Activated naive CD8-positive, alpha-beta T cell treated with anti-CD3 and anti-CD28 coated beads for 36 hours (primary cell): Measurements from ENCODE around the gene SNAPC3. TPM values are rescaled to one million over a fixed set of nuclear protein-coding genes. Genes with fewer than 3 reads are reported as not detected.
"Not testable (repeated sequence)": the region's sequence is repeated elsewhere in the genome, so short reads cannot be mapped to it uniquely, and the experiment has no call there.

ENCODE experiments used
- DNase-seq: peaks from one replicate; pipeline ENCODE4 v3.0.0; 2021
- H3K27ac Mint-ChIP-seq: one replicate; pipeline ENCODE4 v1.8.0; 2022; ENCODE audit warnings: mild to moderate bottlenecking, moderate library complexity, mixed read lengths
- H3K27me3 Mint-ChIP-seq: one replicate; pipeline ENCODE4 v1.8.0; 2022; ENCODE audit warnings: mild to moderate bottlenecking, mixed read lengths
- H3K36me3 Mint-ChIP-seq: one replicate; pipeline ENCODE4 v1.8.0; 2021; ENCODE audit warnings: mild to moderate bottlenecking, mixed read lengths
- H3K4me1 Mint-ChIP-seq: one replicate; pipeline ENCODE4 v1.8.0; 2021; ENCODE audit warnings: mixed read lengths
- H3K4me3 Mint-ChIP-seq: one replicate; pipeline ENCODE4 v1.8.0; 2022; ENCODE audit warnings: mild to moderate bottlenecking, moderate library complexity, mixed read lengths
- H3K9me3 Mint-ChIP-seq: one replicate; pipeline ENCODE4 v1.8.0; 2022; ENCODE audit warnings: mixed read lengths
- total RNA-seq, 2 experiments: library from RNA; stranded (reverse); gene quantifications; one replicate each; pipeline ENCODE4 v1.2.3, GENCODE V29; 2021

Gene SNAPC3
- total RNA-seq, 2 experiments from 2014 or later, result 20.4 to 22.8 TPM

DNA sequence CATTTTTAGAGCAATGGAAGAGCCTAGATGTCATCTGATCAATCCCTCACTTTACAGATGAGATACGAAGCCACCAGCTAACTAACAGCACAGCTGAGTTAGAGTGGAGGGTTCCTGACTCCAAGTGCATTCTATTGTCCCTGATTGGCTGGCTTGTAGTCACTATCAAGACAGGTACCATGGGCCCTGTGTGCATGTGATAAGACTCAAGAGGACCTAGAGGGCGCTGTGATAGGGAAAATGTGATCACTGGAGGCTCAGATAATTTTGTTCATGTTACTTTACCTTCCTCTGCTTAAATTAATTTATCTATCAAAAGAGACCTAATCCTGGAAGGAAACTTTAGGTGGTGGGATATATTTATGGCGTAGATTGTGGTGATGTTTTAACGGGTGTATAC is 19.5 kb upstream of the SNAPC3 start:
- Mint-ChIP-seq H3K4me3 (no peak overlapping the region), H3K4me1 (no peaks in the 10 kb centered on the region), H3K27me3 (no peaks in the 10 kb centered on the region), H3K9me3 (peaks cover 9% of the 10 kb centered on the region), H3K36me3 (no peaks in the 10 kb centered on the region), H3K27ac (no peak overlapping the region)
- DNase-seq, result no peak

DNA sequence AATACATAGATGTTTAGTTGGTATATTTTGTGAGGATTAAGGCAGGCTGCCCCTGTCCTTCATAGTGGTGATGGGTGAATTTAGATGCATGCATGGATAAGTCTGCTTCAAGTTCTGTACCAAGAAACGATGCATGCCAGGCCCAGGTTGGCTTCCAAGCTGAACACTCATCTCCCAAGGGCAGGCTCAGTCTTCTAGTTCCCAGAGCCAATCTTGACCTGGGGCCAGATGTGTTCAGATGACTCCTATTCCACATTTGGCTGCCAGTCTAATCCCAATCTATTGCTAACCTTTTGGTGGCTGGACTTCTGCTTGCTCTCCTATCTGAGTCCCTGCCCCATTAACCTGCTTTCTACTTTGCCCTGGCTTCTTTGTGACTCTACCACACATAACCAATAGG is 18.5 kb upstream of the SNAPC3 start:
- no peak overlapping the region for H3K4me3 Mint-ChIP-seq
- no peak for DNase-seq
- H3K4me1 Mint-ChIP-seq, result no peaks in the 10 kb centered on the region
- peaks cover 9% of the 10 kb centered on the region for H3K9me3 Mint-ChIP-seq
- H3K27me3 Mint-ChIP-seq, result no peaks in the 10 kb centered on the region
- no peaks in the 10 kb centered on the region for H3K36me3 Mint-ChIP-seq
- no peak overlapping the region for H3K27ac Mint-ChIP-seq

GRCh38 chr9:15416880-15417279 is 5.8 kb upstream of the SNAPC3 start:
- Mint-ChIP-seq H3K27me3 (no peaks in the 10 kb centered on the region), H3K27ac (no peak overlapping the region), H3K4me1 (peaks cover 3% of the 10 kb centered on the region), H3K36me3 (no peaks in the 10 kb centered on the region), H3K4me3 (no peak overlapping the region), H3K9me3 (no peaks in the 10 kb centered on the region)
- DNase-seq, result peak; percentile 33

DNA sequence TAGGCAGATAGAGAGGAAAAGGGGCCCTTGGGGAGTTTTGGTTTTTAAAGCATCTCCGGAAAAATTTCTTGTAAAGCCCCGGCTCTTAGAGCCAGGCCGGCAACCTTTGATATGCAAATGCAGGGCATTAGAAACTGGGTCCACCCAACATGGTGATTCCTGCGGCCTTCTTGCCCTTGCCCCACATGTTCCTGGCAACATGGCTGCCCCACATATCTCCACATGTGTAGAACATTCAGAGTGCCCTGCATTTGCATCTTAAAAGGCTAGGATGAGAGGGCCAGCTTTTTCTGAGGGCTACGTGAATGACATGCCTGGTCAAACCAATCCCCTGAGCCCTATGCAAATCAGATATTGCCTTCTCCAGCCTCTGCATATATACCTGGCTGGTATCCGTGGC is 5.0 kb upstream of the SNAPC3 start:
- DNase-seq, result no peak
- Mint-ChIP-seq H3K4me3 (no peak overlapping the region), H3K9me3 (no peaks in the 10 kb centered on the region), H3K36me3 (no peaks in the 10 kb centered on the region), H3K27me3 (peaks cover 5% of the 10 kb centered on the region), H3K27ac (no peak overlapping the region), H3K4me1 (peaks cover 7% of the 10 kb centered on the region)

DNA sequence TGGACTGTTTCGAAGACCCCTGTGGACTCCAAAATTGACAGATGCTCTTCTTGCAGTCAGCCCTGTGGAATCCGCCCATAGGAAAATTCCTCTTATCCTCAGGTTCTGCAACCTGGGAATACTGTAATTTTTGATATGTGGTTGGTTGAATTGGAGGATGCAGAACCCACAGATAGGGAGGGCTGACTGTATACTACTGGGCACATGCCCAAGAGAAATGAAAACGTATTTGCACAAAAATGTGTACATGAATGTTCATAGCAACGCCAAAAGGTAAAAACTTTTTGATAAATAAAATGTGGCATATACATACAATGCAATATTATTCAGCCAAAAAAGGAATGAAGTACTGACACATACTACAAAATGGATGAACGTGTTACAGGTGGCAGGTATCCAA is 1.9 kb upstream of the SNAPC3 start:
- DNase-seq, result no peak
- Mint-ChIP-seq H3K27ac (no peak overlapping the region), H3K27me3 (peaks cover 5% of the 10 kb centered on the region), H3K4me3 (no peak overlapping the region), H3K9me3 (no peaks in the 10 kb centered on the region), H3K4me1 (peaks cover 23% of the 10 kb centered on the region), H3K36me3 (peaks cover 12% of the 10 kb centered on the region)

GRCh38 chr9:15421532-15421931 is 1.1 kb upstream of the SNAPC3 start:
- H3K4me1 Mint-ChIP-seq, result peaks cover 30% of the 10 kb centered on the region
- peaks cover 18% of the 10 kb centered on the region for H3K36me3 Mint-ChIP-seq
- no peak for DNase-seq
- peaks cover 5% of the 10 kb centered on the region for H3K27me3 Mint-ChIP-seq
- H3K4me3 Mint-ChIP-seq, result no peak overlapping the region
- no peaks in the 10 kb centered on the region for H3K9me3 Mint-ChIP-seq
- H3K27ac Mint-ChIP-seq, result no peak overlapping the region

GRCh38 chr9:15421990-15422371 is 695 bp upstream of the SNAPC3 start:
- H3K4me3 Mint-ChIP-seq, result peak overlapping the region; percentile 93
- peaks cover 18% of the 10 kb centered on the region for H3K36me3 Mint-ChIP-seq
- H3K27me3 Mint-ChIP-seq, result peaks cover 5% of the 10 kb centered on the region
- H3K4me1 Mint-ChIP-seq, result peaks cover 32% of the 10 kb centered on the region
- peak overlapping the region; percentile 74 for H3K27ac Mint-ChIP-seq
- no peak for DNase-seq
- no peaks in the 10 kb centered on the region for H3K9me3 Mint-ChIP-seq

- H3K9me3 Mint-ChIP-seq, result no peaks in the 10 kb centered on the region
- peaks cover 32% of the 10 kb centered on the region for H3K4me1 Mint-ChIP-seq
- DNase-seq, result no peak
- H3K27ac Mint-ChIP-seq, result peak overlapping the region; percentile 74
- peak overlapping the region; percentile 93 for H3K4me3 Mint-ChIP-seq
- H3K27me3 Mint-ChIP-seq, result peaks cover 5% of the 10 kb centered on the region
- peaks cover 25% of the 10 kb centered on the region for H3K36me3 Mint-ChIP-seq
Observed at GRCh38 chr9:15423231-15423985, 732 bp downstream of the SNAPC3 start.

GRCh38 chr9:15426019-15426418 is 3.3 kb downstream of the SNAPC3 start:
- peaks cover 41% of the 10 kb centered on the region for H3K4me1 Mint-ChIP-seq

GRCh38 chr9:15427702-15428101 is 5.0 kb downstream of the SNAPC3 start:
- Mint-ChIP-seq H3K4me1 (peaks cover 41% of the 10 kb centered on the region), H3K36me3 (peaks cover 32% of the 10 kb centered on the region)
- H3K27me3 Mint-ChIP-seq, H3K4me3 Mint-ChIP-seq, H3K27ac Mint-ChIP-seq, H3K9me3 Mint-ChIP-seq, DNase-seq: not testable (repeated sequence)

More at GRCh38 chr9:15426019-15426418, 3.3 kb downstream of the SNAPC3 start:
- Mint-ChIP-seq H3K4me3 (peak overlapping the region; percentile 16), H3K27me3 (peaks cover 5% of the 10 kb centered on the region), H3K9me3 (no peaks in the 10 kb centered on the region), H3K27ac (no peak overlapping the region), H3K36me3 (peaks cover 32% of the 10 kb centered on the region)
- DNase-seq, result no peak

GRCh38 chr9:15430920-15431844 is 8.5 kb downstream of the SNAPC3 start:
- Mint-ChIP-seq H3K4me3 (no peak overlapping the region), H3K27ac (peak overlapping the region; percentile 31), H3K4me1 (peaks cover 26% of the 10 kb centered on the region), H3K36me3 (peaks cover 43% of the 10 kb centered on the region), H3K27me3 (no peaks in the 10 kb centered on the region), H3K9me3 (no peaks in the 10 kb centered on the region)
- DNase-seq, result no peak

- DNase-seq, result no peak
- H3K36me3 Mint-ChIP-seq, result peaks cover 44% of the 10 kb centered on the region
- H3K4me3 Mint-ChIP-seq, result no peak overlapping the region
- no peaks in the 10 kb centered on the region for H3K9me3 Mint-ChIP-seq
- H3K27ac Mint-ChIP-seq, result no peak overlapping the region
- no peaks in the 10 kb centered on the region for H3K27me3 Mint-ChIP-seq
- H3K4me1 Mint-ChIP-seq, result peaks cover 29% of the 10 kb centered on the region
Observed at GRCh38 chr9:15433191-15433590, 10.5 kb downstream of the SNAPC3 start.

GRCh38 chr9:15433661-15434060 is 11.0 kb downstream of the SNAPC3 start:
- no peak overlapping the region for H3K4me3 Mint-ChIP-seq
- H3K9me3 Mint-ChIP-seq, result no peaks in the 10 kb centered on the region
- H3K27ac Mint-ChIP-seq, result no peak overlapping the region
- H3K36me3 Mint-ChIP-seq, result peaks cover 43% of the 10 kb centered on the region
- DNase-seq, result no peak
- peaks cover 30% of the 10 kb centered on the region for H3K4me1 Mint-ChIP-seq
- no peaks in the 10 kb centered on the region for H3K27me3 Mint-ChIP-seq

DNA sequence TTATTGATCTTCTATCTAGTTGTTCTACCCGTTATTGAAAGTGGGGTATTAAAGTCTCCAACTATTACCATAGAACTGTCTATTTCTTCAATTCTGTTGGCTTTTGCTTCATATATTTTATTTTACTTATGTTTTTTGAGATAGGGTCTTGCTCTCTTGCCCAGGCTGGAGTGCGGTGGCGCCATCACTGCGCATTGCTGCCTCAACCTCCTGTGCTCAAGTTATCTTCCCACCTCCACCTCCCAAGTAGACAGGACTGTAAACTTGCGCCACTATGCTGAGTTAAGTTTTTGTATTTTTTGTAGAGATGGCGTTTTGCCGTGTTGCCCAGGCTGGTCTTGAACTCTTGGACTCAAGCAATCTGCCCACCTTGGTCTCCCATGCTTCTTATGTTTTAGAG is 16.2 kb downstream of the SNAPC3 start:
- peaks cover 71% of the 10 kb centered on the region for H3K36me3 Mint-ChIP-seq
- no peak overlapping the region for H3K4me3 Mint-ChIP-seq
- H3K27ac Mint-ChIP-seq, result no peak overlapping the region

DNA sequence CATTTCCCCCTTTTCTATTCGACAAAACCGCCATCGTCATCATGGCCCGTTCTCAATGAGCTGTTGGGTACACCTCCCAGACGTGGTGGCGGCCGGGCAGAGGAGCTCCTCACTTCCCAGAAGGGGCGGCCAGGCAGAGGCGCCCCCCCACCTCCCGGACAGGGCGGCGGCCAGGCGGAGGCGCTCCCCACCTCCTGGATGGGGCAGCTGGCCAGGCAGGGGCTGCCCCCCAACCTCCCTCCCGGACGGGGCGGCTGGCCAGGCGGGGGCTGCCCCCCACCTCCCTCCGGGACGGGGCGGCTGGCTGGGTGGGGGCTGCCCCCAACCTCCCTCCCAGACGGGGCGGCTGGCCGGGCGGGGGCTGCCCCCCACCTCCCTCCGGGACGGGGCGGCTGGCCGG is 19.2 kb downstream of the SNAPC3 start:
- Mint-ChIP-seq H3K36me3 (peaks cover 60% of the 10 kb centered on the region), H3K4me1 (peaks cover 15% of the 10 kb centered on the region)
- H3K27me3 Mint-ChIP-seq, DNase-seq, H3K9me3 Mint-ChIP-seq, H3K4me3 Mint-ChIP-seq, H3K27ac Mint-ChIP-seq: not testable (repeated sequence)

More for the DNA sequence above, 16.2 kb downstream of the SNAPC3 start:
- Mint-ChIP-seq H3K9me3 (peaks cover 2% of the 10 kb centered on the region), H3K27me3 (no peaks in the 10 kb centered on the region), H3K4me1 (peaks cover 17% of the 10 kb centered on the region)
- no peak for DNase-seq
